Caco-2 (cell line): Measurements from ENCODE around the gene TMEM171. TPM values are rescaled to one million over a fixed set of nuclear protein-coding genes. Genes with fewer than 3 reads are reported as not detected.

Source experiments
- BruUV-seq: library from RNA; stranded (reverse); fragments of 400-500 nt; replicated peaks from 2 replicates; lab custom pipeline; 2021; lab: Mats Ljungman, UMichigan
- CTCF ChIA-PET: fragments of 300-600 bp; sonication (Branson Sonifier 250); formaldehyde crosslinking; loops from one replicate; lab custom pipeline; 2022; ENCODE audit warnings: antibody characterized with exemption; lab: Charles Lee
- POLR2A ChIA-PET: fragments of 300-600 bp; sonication (Branson Sonifier 250); formaldehyde crosslinking; loops from one replicate; lab custom pipeline; 2022; ENCODE audit warnings: antibody characterized with exemption; lab: Charles Lee
- DNase-seq, 2 experiments: peaks; one replicate each; pipeline versions ENCODE4 v3.0.0 to v3.0.0-alpha.2; 2020 to 2022
- H3K27me3 ChIP-seq: replicated peaks from 2 replicates; pipeline ENCODE4 v1.6.0; 2011; ENCODE audit warnings: low read length; ENCODE audit not compliant: control insufficient read depth, insufficient read depth
- H3K36me3 ChIP-seq: 2 replicates; pipeline ENCODE4 v1.5.1; 2011; ENCODE audit warnings: low read length; ENCODE audit not compliant: control insufficient read depth, insufficient read depth
- H3K4me1 ChIP-seq: fragments of 250-450 bp; sonication (Bioruptor Pico); 2 replicates; pipeline ENCODE4 v1.5.1; 2020; ENCODE audit warnings: mild to moderate bottlenecking
- H3K4me3 ChIP-seq: 2 replicates; pipeline ENCODE4 v1.5.1; 2011; ENCODE audit warnings: low read depth, mild to moderate bottlenecking, control low read depth, low read length
- H3K9me3 ChIP-seq: fragments of 250-450 bp; sonication (Bioruptor Pico); 2 replicates; pipeline ENCODE4 v1.5.1; 2020; ENCODE audit warnings: mild to moderate bottlenecking, moderate library complexity
- H3K27ac Mint-ChIP-seq: one replicate; pipeline ENCODE4 v1.8.0; 2022; ENCODE audit warnings: mixed read lengths; ENCODE audit not compliant: unreplicated experiment
- H3K27me3 Mint-ChIP-seq: one replicate; pipeline ENCODE4 v1.8.0; 2022; ENCODE audit warnings: mixed read lengths; ENCODE audit not compliant: insufficient read depth, unreplicated experiment
- H3K36me3 Mint-ChIP-seq: one replicate; pipeline ENCODE4 v1.8.0; 2022; ENCODE audit warnings: mild to moderate bottlenecking, mixed read lengths; ENCODE audit not compliant: insufficient read depth, unreplicated experiment
- H3K4me1 Mint-ChIP-seq: one replicate; pipeline ENCODE4 v1.8.0; 2022; ENCODE audit warnings: low read depth, mixed read lengths; ENCODE audit not compliant: unreplicated experiment
- H3K4me3 Mint-ChIP-seq: one replicate; pipeline ENCODE4 v1.8.0; 2022; ENCODE audit warnings: mild to moderate bottlenecking, moderate library complexity, mixed read lengths; ENCODE audit not compliant: unreplicated experiment
- H3K9me3 Mint-ChIP-seq: one replicate; pipeline ENCODE4 v1.8.0; 2022; ENCODE audit warnings: mixed read lengths; ENCODE audit not compliant: unreplicated experiment
- intact Hi-C: fragments of 100-400 bp; cut with micrococcal nuclease; formaldehyde crosslinking; loops from one replicate; pipeline ENCODE4 v1.10.0; 2022; ENCODE audit not compliant: unreplicated experiment
- total RNA-seq: library from RNA; stranded (reverse); gene quantifications from 2 replicates; pipeline ENCODE4 v1.2.3, GENCODE V29; 2022
- TF ChIP-seq, protein P1 (sequence below), 2 experiments: fragments of 200-600 bp in 1 of 2; IDR thresholded peaks; 1 replicate in 1 of 2; 2 replicates in 1 of 2; pipeline versions ENCODE4 v1.5.1 to v1.8.0; 2011 to 2022; ENCODE audit warnings: antibody characterized with exemption in 1 of 2, control low read depth in 1 of 2, inconsistent platforms in 1 of 2, low read depth in 1 of 2, low read length in 1 of 2, mild to moderate bottlenecking in 1 of 2, moderate library complexity in 1 of 2; ENCODE audit not compliant: insufficient read depth in 1 of 2, severe bottlenecking in 1 of 2, unreplicated experiment in 1 of 2

Gene TMEM171
- total RNA-seq, 1 experiment from 2014 or later, result 1.2 TPM

DNA sequence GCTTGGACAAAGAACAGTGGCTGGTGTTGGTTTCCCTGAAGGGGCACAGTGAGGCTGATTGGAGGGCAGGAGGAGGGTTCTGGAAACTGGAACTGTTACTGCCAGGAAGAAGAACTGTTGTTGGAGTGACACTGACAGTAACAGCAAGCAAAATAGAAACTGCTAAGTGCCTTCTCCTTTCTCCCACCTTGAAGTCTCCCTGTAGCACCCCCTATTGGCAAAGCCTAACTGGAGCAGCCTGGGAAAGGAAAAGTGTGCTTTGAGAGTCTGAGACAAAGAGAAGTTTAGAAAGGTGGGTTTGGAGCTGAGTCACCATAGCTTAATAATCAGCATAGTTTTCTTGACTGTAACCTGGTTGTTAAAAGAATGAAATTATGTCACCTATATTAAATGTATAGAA lies 50.1 kb downstream of the TMEM171 start:
- no peaks in the 10 kb centered on the region for H3K9me3 ChIP-seq
- no TSS peak for BruUV-seq
- Mint-ChIP-seq H3K36me3 (no peaks in the 10 kb centered on the region), H3K9me3 (no peaks in the 10 kb centered on the region), H3K4me3 (no peak overlapping the region), H3K4me1 (no peaks in the 10 kb centered on the region), H3K27me3 (no peaks in the 10 kb centered on the region), H3K27ac (no peak overlapping the region)
- POLR2A ChIA-PET, result no interaction called here
- intact Hi-C loops, result no loop called here
- TF ChIP-seq, protein P1, sequence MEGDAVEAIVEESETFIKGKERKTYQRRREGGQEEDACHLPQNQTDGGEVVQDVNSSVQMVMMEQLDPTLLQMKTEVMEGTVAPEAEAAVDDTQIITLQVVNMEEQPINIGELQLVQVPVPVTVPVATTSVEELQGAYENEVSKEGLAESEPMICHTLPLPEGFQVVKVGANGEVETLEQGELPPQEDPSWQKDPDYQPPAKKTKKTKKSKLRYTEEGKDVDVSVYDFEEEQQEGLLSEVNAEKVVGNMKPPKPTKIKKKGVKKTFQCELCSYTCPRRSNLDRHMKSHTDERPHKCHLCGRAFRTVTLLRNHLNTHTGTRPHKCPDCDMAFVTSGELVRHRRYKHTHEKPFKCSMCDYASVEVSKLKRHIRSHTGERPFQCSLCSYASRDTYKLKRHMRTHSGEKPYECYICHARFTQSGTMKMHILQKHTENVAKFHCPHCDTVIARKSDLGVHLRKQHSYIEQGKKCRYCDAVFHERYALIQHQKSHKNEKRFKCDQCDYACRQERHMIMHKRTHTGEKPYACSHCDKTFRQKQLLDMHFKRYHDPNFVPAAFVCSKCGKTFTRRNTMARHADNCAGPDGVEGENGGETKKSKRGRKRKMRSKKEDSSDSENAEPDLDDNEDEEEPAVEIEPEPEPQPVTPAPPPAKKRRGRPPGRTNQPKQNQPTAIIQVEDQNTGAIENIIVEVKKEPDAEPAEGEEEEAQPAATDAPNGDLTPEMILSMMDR (IDR thresholded peaks at IDR 0.05; ENCODE audit: insufficient read depth in 1 of 2, low read depth in 1 of 2, low read length in 1 of 2, severe bottlenecking in 1 of 2, unreplicated experiment in 1 of 2), result peak; percentile 38 to 56
- no peaks in the 10 kb centered on the region for H3K4me1 ChIP-seq
- H3K36me3 ChIP-seq, result no peaks in the 10 kb centered on the region
- DNase-seq, result peak in 1 of 2 experiments; percentile 14
- CTCF ChIA-PET, result interaction anchor here (1.1 kb wide), 1 partner anchor 19 kb away, joined by 4 read pairs; no protein-coding TSS in a partner anchor
- peaks cover 2% of the 10 kb centered on the region for H3K27me3 ChIP-seq
- H3K4me3 ChIP-seq, result no peak overlapping the region

DNA sequence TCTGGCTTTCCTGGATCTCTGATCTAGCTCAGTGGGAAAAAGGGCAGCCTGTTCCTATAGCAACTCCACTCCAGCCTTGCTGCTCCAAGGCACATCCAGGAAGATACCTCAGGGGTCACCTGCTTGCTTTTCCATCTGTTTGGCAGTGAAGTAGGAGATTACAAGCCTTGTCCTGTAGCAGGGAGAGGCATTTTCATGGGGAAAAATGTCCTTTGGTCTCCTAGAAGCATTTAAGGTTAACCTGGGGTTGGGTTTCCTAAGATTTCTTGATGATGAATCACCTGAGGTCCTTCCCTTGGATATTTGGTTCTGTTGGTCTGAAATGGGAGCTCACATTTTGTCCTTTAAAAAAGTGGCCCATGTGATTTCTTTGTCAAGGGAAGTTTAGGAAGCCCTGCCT lies 51.1 kb downstream of the TMEM171 start:
- Mint-ChIP-seq H3K4me1 (no peaks in the 10 kb centered on the region), H3K4me3 (no peak overlapping the region), H3K27ac (no peak overlapping the region), H3K36me3 (no peaks in the 10 kb centered on the region), H3K27me3 (no peaks in the 10 kb centered on the region), H3K9me3 (no peaks in the 10 kb centered on the region)
- intact Hi-C loops, result no loop called here
- no peaks in the 10 kb centered on the region for H3K36me3 ChIP-seq
- POLR2A ChIA-PET, result no interaction called here
- no peaks in the 10 kb centered on the region for H3K27me3 ChIP-seq
- no peaks in the 10 kb centered on the region for H3K4me1 ChIP-seq
- no peak for DNase-seq
- CTCF ChIA-PET, result interaction anchor here (1.1 kb wide), 1 partner anchor 18 kb away, joined by 4 read pairs; no protein-coding TSS in a partner anchor
- no TSS peak for BruUV-seq
- no peak overlapping the region for H3K4me3 ChIP-seq
- TF ChIP-seq, protein P1 (IDR thresholded peaks at IDR 0.05; ENCODE audit: insufficient read depth in 1 of 2, low read depth in 1 of 2, low read length in 1 of 2, severe bottlenecking in 1 of 2, unreplicated experiment in 1 of 2), result no peak
- no peaks in the 10 kb centered on the region for H3K9me3 ChIP-seq

DNA sequence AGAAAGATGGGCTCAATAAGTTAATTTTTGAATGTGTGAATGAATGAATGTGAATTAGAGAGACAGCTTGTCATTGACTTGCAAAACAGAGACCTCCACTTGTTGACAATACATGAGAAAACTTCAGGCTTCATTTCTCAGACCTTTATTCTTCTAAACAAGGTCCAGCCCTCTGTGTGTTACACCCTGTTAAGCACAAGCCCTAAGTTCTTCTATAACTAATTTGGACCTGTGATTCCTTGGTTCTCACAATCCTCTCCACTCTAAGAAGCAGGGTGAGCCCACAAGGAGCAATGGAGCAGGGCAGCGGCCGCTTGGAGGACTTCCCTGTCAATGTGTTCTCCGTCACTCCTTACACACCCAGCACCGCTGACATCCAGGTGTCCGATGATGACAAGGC lies 52.6 kb downstream of the TMEM171 start, which contains the start of gene TMEM174:
TMEM174 (plus strand) TSS at position 243 of the 400 bp plus-strand sequence; CDS start at position 294, 51 bp downstream.
- intact Hi-C loops, result no loop called here
- TF ChIP-seq, protein P1 (IDR thresholded peaks at IDR 0.05; ENCODE audit: insufficient read depth in 1 of 2, low read depth in 1 of 2, low read length in 1 of 2, severe bottlenecking in 1 of 2, unreplicated experiment in 1 of 2), result no peak
- H3K27me3 ChIP-seq, result no peaks in the 10 kb centered on the region
- H3K27me3 Mint-ChIP-seq, result no peaks in the 10 kb centered on the region
- H3K4me1 ChIP-seq, result no peaks in the 10 kb centered on the region
- DNase-seq, result no peak
- CTCF ChIA-PET, result no interaction called here
- H3K9me3 Mint-ChIP-seq, result no peaks in the 10 kb centered on the region
- H3K9me3 ChIP-seq, result no peaks in the 10 kb centered on the region
- no peaks in the 10 kb centered on the region for H3K4me1 Mint-ChIP-seq
- H3K4me3 ChIP-seq, result no peak within 1 kb of the TSS
- H3K4me3 Mint-ChIP-seq, result no peak within 1 kb of the TSS
- no peak within 1 kb of the TSS for H3K27ac Mint-ChIP-seq
- no peaks in the 10 kb centered on the region for H3K36me3 Mint-ChIP-seq
- no TSS peak for BruUV-seq
- no peaks in the 10 kb centered on the region for H3K36me3 ChIP-seq
- POLR2A ChIA-PET, result no interaction called here
